ENCODE results near the gene RPP21.

GRCh38 chr6:30311671-30312070 lies 33.3 kb upstream of the RPP21 start:
- TF ChIP-seq CTCF (IDR thresholded peaks at IDR 0.05 in 2 of 3, conservative IDR thresholded peaks at IDR 0.05 in 1 of 3; ENCODE audit: control insufficient read depth in 2 of 3, extremely low read depth in 1 of 3, insufficient read depth in 1 of 3, low read depth in 3 of 3, low read length in 3 of 3) (no peak), TAF1 (IDR thresholded peaks at IDR 0.05; ENCODE audit: borderline replicate concordance, low read depth, low read length) (no peak), RCOR1 (conservative IDR thresholded peaks at IDR 0.05; ENCODE audit: low read depth, low read length) (no peak), BMI1 (IDR thresholded peaks at IDR 0.05; ENCODE audit: borderline replicate concordance) (no peak)
